ENCODE data around the gene MRPS10. TPM values are rescaled to one million over a fixed set of nuclear protein-coding genes. Genes with fewer than 3 reads are reported as not detected.
A peak's percentile ranks its signal among the peaks of the same experiment; 100 is the strongest.

The MRPS10 gene
- total RNA-seq, 2 experiments from 2014 or later: 38.6 to 40.3 TPM

DNA sequence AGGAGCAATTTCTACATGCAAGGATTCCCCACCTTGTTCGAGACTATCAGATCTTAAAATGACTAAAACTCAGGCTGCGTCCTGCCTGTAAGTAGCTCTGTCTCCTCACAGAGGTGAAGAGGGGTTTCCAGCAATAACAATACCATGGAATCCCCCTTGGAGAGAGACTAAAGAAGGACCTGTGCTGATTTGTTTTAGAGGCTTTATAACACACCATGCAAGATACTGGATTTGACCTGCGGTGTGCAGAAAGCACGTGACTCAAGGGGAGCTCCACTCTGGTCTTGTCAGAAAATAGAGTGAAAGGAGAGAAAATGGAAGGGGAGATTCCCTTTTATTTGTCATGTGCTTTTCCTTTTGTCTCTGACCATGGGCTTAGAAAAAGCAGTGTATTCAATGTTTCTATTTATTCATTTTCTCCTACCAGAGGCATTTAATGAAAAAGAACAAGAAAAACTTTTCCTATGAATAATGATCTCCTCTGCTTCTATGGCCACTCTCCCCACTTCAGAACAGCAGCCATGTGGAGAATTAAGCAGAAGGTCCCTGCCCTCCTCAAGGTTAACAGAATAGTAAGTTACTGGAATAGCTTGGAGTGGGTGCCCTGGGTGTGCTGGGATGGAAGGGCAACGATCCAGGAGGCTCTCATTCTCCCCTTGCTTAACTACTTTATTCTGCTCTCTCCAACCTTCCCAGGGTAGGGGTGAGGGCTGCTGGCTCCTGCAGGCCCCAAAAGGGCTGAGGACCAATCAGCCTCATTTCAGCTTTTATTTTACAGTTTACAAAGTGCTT is 19.2 kb upstream of the MRPS10 start:
- no peaks in the 10 kb centered on the region for H3K27me3 Mint-ChIP-seq
- peaks cover 29% of the 10 kb centered on the region for H3K36me3 Mint-ChIP-seq
- ChIA-PET CTCF (no interaction called here), POLR2A (interaction anchor here (0.9 to 1.2 kb wide), 2 partner anchors 13 to 25 kb away, joined by 3 read pairs; no protein-coding TSS in a partner anchor)
- intact Hi-C loops (cut with micrococcal nuclease): loop anchor here (5.0 kb wide), 1 partner anchor 100 kb away; no protein-coding TSS in a partner anchor
- peak; percentile 44 for DNase-seq
- H3K4me3 Mint-ChIP-seq: no peak overlapping the region
- H3K4me1 Mint-ChIP-seq (ENCODE audit: low read depth): peaks cover 17% of the 10 kb centered on the region
- H3K27ac Mint-ChIP-seq: peak overlapping the region; percentile 68
- no peaks in the 10 kb centered on the region for H3K9me3 Mint-ChIP-seq

DNA sequence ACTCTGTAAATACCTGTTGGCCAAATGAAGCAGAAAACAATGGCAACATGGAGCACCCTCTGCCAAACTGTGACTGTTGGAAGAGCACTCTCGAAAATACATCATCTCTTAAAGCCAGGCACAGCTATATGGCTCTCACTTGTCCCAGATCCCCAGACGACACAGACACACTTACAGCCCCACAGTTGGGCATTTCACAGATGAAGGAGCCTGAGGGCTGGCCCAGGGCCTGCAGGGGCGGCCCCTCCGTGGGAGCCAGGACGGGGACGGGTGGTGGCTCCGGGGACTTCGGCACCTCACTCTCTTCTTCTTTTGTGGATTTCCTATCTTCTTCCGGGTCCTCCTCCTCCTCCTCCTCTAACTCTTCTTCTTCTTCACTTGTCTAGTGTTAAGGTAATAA is 18.4 kb upstream of the MRPS10 start:
- peaks cover 17% of the 10 kb centered on the region for H3K4me1 Mint-ChIP-seq (ENCODE audit: low read depth)
- ChIA-PET CTCF (interaction anchor here (1.0 kb wide), 1 partner anchor 312 kb away, joined by 4 read pairs; no protein-coding TSS in a partner anchor), POLR2A (no interaction called here)
- peak overlapping the region; percentile 68 for H3K27ac Mint-ChIP-seq
- no peaks in the 10 kb centered on the region for H3K9me3 Mint-ChIP-seq
- no peaks in the 10 kb centered on the region for H3K27me3 Mint-ChIP-seq
- peaks cover 29% of the 10 kb centered on the region for H3K36me3 Mint-ChIP-seq
- intact Hi-C loops (cut with micrococcal nuclease): loop anchor here (5.0 kb wide), 1 partner anchor 101 kb away; no protein-coding TSS in a partner anchor
- DNase-seq: no peak
- H3K4me3 Mint-ChIP-seq: no peak overlapping the region

DNA sequence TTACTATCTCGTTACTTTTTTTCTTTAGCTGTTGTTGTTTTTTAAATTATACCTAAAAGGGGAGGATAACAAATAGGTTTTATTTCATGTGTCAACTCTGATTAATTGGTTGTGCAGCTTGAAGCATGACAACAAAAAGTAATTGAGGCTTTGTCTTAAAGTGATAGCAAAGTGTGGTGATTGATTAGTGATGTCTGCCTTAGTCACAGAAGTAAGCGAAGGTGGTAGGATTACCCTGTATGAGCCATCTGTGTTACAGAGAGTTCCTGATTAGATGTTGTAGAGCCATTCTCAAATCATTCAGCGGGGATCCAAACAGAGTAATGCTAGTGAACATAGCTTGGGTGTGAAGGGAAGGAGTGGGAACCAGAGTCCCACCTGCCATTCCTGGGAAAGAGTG is 14.4 kb upstream of the MRPS10 start:
- ChIA-PET POLR2A (no interaction called here), CTCF (interaction anchor here (0.8 to 2.9 kb wide), 2 partner anchors 17 to 315 kb away, joined by 4 to 14 read pairs; no protein-coding TSS in a partner anchor)
- H3K27ac Mint-ChIP-seq: no peak overlapping the region
- no peaks in the 10 kb centered on the region for H3K27me3 Mint-ChIP-seq
- intact Hi-C loops (cut with micrococcal nuclease): no loop called here
- no peak for DNase-seq
- no peak overlapping the region for H3K4me3 Mint-ChIP-seq
- no peaks in the 10 kb centered on the region for H3K9me3 Mint-ChIP-seq
- H3K4me1 Mint-ChIP-seq (ENCODE audit: low read depth): peaks cover 14% of the 10 kb centered on the region
- H3K36me3 Mint-ChIP-seq: peaks cover 25% of the 10 kb centered on the region

DNA sequence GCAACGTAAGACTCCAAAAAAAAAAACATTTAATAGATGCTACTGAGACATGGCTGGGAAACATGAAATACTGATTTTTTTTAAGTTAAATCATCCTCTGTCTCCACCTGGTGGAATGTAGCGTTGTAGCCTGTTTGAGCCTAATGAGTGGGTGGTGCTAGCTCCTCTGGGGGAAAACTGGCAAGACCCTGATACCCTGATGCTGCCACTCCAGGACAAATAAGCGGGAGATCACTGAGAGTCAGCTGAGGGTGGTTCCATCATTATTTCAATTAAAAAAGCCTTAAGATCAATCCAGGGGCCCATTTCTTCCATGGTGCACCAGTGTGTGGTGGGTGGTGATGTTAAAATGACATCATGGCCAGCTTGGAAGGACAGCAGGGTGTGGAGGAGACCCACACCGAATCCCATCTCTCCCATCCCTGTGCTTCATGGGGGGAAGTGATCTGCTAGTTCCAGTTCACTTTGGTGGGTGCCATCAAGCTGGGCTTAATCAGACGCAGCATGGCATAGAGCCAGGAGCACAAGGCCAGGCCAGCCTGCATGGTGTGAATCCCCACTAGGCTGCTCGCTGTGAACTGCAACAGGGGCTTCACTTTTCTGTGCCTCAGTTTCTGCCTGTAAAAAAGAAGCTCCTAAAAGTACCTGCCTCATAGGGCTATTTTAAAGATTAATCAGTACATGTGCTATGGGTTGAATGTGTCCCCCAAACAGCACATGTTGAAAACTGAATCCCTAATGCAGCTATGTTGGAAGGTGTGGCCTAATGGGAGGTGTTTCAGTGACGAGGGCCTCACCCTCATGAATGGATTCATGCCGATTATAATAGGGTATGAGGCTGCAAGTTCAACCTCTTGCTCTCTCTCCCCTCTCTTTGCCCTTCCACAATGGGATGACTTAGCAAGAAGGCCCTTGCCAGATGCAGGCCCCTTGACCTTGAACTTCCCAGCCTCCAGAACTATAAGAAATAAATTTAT is 13.0 kb upstream of the MRPS10 start:
- peak overlapping the region; percentile 23 for H3K27ac Mint-ChIP-seq
- peaks cover 19% of the 10 kb centered on the region for H3K36me3 Mint-ChIP-seq
- peaks cover 4% of the 10 kb centered on the region for H3K4me1 Mint-ChIP-seq (ENCODE audit: low read depth)
- intact Hi-C loops (cut with micrococcal nuclease): no loop called here
- CTCF ChIA-PET: interaction anchor here (0.7 to 2.9 kb wide), 5 partner anchors 16 to 317 kb away, joined by 3 to 14 read pairs (median 4); no protein-coding TSS in a partner anchor
- no peak overlapping the region for H3K4me3 Mint-ChIP-seq
- no peaks in the 10 kb centered on the region for H3K27me3 Mint-ChIP-seq
- no peak for DNase-seq
- POLR2A ChIA-PET: no interaction called here
- no peaks in the 10 kb centered on the region for H3K9me3 Mint-ChIP-seq

DNA sequence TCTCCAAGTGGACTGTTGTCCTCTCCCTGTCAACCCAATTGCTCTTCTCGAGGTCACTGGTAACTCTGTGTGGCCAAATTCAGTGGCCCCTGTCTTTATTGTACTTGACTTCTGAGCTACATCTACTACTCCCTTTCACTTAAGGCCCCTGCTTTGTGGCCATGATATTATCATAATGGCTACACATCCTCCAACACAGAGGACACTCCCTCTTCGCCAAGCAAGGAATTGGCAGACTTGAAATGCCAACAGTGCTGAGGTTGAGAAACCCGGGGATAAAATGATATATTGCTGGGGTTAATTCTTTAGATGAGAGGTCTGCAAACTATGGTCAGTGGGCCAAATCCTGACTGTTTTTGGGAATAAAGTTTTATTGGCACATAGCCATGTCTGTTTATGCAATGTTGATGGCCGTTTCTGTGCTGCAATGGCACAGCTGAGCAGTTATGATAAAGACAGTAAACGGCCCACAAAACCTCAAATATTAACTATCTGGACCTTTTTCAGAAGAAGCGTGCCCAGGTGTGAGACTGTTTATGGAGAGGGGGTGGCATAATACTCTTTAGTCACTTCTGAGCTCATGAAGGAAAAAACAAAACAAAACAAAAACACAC is 12.0 kb upstream of the MRPS10 start:
- Mint-ChIP-seq H3K27ac (no peak overlapping the region), H3K4me3 (no peak overlapping the region), H3K4me1 (ENCODE audit: low read depth) (peaks cover 8% of the 10 kb centered on the region), H3K36me3 (peaks cover 15% of the 10 kb centered on the region), H3K27me3 (no peaks in the 10 kb centered on the region), H3K9me3 (no peaks in the 10 kb centered on the region)
- DNase-seq: no peak
- intact Hi-C loops (cut with micrococcal nuclease): no loop called here
- ChIA-PET CTCF (interaction anchor here (0.7 to 2.9 kb wide), 5 partner anchors 15 to 318 kb away, joined by 3 to 14 read pairs (median 4); no protein-coding TSS in a partner anchor), POLR2A (no interaction called here)

DNA sequence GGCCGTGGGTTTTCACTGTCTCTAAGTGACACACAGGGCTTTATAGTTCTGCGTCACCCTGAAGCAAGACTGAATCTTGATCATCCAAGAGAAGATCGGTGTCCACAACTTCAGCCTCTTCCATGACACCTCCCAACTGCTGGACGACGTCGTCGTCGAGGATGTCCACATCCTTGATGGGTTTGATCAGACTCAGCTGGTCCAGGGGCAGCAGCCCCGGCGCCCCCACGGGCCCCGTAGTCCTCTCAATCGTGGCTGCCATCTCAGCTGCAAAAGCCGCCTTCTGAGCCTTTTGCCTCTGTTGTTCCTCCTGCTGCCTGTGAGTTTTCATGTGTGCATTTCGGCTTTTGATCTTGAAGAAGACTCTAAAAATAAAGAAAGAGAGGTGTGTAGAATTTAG is 10.6 kb upstream of the MRPS10 start:
- Mint-ChIP-seq H3K36me3 (peaks cover 13% of the 10 kb centered on the region), H3K27me3 (no peaks in the 10 kb centered on the region), H3K4me1 (ENCODE audit: low read depth) (peaks cover 15% of the 10 kb centered on the region), H3K27ac (no peak overlapping the region), H3K9me3 (no peaks in the 10 kb centered on the region), H3K4me3 (no peak overlapping the region)
- intact Hi-C loops (cut with micrococcal nuclease): no loop called here
- POLR2A ChIA-PET: no interaction called here
- DNase-seq: no peak
- CTCF ChIA-PET: interaction anchor here (1.7 kb wide), 1 partner anchor 319 kb away, joined by 7 read pairs; no protein-coding TSS in a partner anchor

DNA sequence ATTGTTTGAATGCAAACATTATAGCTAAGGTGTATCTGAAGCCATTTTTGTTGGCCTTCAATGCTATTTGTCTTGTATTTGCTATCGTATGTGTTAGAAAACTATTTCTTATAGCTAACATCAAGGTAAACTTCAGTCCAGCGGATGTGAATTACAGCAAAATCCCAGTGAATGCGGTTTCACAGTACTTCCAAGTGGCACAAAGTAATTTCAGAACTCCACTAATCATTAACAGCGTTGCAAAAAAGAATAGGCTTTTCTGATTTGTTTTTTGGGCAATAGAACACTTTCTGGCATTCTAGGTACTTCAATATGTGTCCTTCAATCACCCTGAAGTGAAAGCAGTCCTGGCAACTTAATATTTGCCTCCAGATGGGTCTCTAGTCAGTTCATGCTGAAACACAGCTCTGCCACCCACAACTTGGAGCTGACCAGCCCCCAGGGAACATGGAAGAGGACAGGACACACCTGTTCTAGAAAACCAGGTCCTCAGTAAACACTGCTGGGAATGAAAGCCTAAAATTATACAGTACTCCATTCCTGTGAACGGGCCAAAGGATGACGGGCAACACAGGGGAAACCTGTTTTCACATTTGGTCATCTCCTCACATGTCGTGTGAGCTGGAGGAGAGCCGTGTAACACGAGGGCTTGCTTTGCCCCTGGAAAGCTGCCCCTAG is 9.7 kb upstream of the MRPS10 start:
- Mint-ChIP-seq H3K36me3 (peaks cover 13% of the 10 kb centered on the region), H3K27ac (no peak overlapping the region), H3K27me3 (no peaks in the 10 kb centered on the region), H3K4me3 (no peak overlapping the region), H3K4me1 (ENCODE audit: low read depth) (peaks cover 15% of the 10 kb centered on the region), H3K9me3 (no peaks in the 10 kb centered on the region)
- no peak for DNase-seq
- ChIA-PET POLR2A (no interaction called here), CTCF (interaction anchor here (1.7 kb wide), 1 partner anchor 320 kb away, joined by 7 read pairs; no protein-coding TSS in a partner anchor)
- intact Hi-C loops (cut with micrococcal nuclease): no loop called here

DNA sequence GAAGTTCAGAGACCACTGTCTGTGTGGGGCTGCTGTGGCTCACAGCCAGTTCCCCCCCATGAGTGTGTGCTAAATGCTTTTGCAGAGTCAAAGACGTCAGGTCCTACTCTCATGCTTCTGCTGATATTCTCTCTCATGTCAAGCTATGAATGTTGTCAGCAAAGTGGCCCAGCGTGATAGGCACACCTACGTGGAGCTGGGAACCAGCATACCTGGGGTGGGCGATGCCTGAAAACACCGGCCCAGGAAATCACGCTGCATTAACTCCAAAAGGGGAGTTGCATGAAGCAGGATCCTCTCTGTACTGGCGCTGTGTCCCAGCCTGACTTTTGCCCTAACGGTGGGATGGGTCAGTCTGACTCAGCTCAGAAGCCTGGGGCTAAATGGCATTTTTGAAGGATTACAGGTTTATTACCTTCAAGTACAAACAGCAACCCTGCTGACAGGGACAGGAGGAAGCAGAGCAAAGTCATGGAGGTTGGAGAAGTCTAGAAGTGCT is 9.0 kb upstream of the MRPS10 start:
- ChIA-PET POLR2A (no interaction called here), CTCF (interaction anchor here (1.7 to 2.1 kb wide), 3 partner anchors 12 to 321 kb away, joined by 7 to 12 read pairs (median 10); no protein-coding TSS in a partner anchor)
- DNase-seq: no peak
- Mint-ChIP-seq H3K4me3 (no peak overlapping the region), H3K27me3 (no peaks in the 10 kb centered on the region), H3K9me3 (no peaks in the 10 kb centered on the region), H3K27ac (no peak overlapping the region), H3K4me1 (ENCODE audit: low read depth) (peaks cover 15% of the 10 kb centered on the region), H3K36me3 (peaks cover 7% of the 10 kb centered on the region)
- intact Hi-C loops (cut with micrococcal nuclease): no loop called here

DNA sequence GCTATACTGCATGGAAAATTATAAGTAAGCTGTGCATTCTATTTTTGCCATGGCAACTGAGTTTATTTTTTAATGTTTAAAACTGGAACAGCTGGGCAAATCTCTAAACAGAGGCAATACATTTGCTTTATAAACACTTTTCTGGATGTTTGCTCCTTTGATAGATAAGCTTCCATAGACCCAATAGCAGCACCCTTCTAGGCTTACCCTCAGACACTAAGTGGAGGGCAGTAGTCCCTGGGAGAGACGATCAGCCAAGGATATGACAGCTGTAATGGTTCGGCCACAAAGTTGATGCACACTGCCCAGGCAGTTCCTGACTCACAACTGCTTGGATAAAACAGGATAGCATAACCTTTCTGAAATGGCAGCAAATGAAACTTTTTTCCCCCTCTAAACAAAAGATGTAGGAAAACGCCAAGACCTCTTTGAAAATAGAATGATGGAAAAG is 8.5 kb upstream of the MRPS10 start:
- H3K4me1 Mint-ChIP-seq (ENCODE audit: low read depth): peaks cover 18% of the 10 kb centered on the region
- peaks cover 7% of the 10 kb centered on the region for H3K36me3 Mint-ChIP-seq
- H3K4me3 Mint-ChIP-seq: no peak overlapping the region
- ChIA-PET POLR2A (no interaction called here), CTCF (interaction anchor here (2.0 to 2.1 kb wide), 2 partner anchors 11 to 321 kb away, joined by 10 to 12 read pairs; no protein-coding TSS in a partner anchor)
- DNase-seq: no peak
- no peak overlapping the region for H3K27ac Mint-ChIP-seq
- no peaks in the 10 kb centered on the region for H3K27me3 Mint-ChIP-seq
- intact Hi-C loops (cut with micrococcal nuclease): no loop called here
- H3K9me3 Mint-ChIP-seq: no peaks in the 10 kb centered on the region

DNA sequence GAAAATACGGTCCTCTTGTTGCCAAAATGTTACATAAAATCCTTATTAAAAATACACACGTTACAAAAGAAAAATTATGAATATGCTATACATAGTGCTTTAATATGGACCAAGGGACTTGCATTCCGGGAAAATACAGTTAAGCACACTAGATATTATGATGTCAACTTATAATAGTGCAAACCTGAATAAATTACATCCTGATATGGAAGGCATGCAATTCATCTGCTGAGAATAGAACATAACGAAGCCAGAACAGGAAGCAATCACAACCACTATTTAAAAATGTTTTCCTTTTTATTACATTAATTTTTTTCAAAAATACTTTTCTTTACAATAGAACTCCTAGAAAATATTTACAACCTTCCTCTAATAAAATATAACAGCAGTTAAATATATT is 7.8 kb upstream of the MRPS10 start:
- intact Hi-C loops (cut with micrococcal nuclease): loop anchor here (2.0 kb wide), 1 partner anchor 695 kb away; no protein-coding TSS in a partner anchor
- Mint-ChIP-seq H3K4me3 (no peak overlapping the region), H3K4me1 (ENCODE audit: low read depth) (peaks cover 23% of the 10 kb centered on the region), H3K27ac (no peak overlapping the region), H3K36me3 (peaks cover 7% of the 10 kb centered on the region), H3K27me3 (no peaks in the 10 kb centered on the region), H3K9me3 (no peaks in the 10 kb centered on the region)
- no peak for DNase-seq
- POLR2A ChIA-PET: interaction anchor here (0.6 kb wide), 4 partner anchors 68 to 1464 kb away, joined by 3 to 4 read pairs (median 4); no protein-coding TSS in a partner anchor
- CTCF ChIA-PET: interaction anchor here (2.0 to 2.1 kb wide), 2 partner anchors 11 to 322 kb away, joined by 10 to 12 read pairs; no protein-coding TSS in a partner anchor

DNA sequence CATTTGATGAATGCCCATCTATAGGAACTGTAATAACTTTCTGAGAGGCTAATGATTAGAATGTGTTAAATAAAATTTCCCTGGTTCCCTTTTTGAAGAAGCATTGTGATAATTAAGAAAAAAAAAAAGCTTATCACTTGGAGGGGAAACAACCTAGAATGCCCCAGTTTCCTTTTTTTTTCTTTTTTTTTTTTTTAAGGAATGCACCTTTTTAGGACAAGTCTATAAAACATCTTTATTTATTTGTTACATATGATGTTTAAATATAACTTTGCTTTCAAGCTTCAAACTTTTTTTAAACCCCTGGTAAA is 7.3 kb upstream of the MRPS10 start:
- H3K27me3 Mint-ChIP-seq: no peaks in the 10 kb centered on the region

More for the DNA sequence above, 7.3 kb upstream of the MRPS10 start:
- intact Hi-C loops (cut with micrococcal nuclease): loop anchor here (2.0 kb wide), 1 partner anchor 694 kb away; no protein-coding TSS in a partner anchor
- Mint-ChIP-seq H3K9me3 (no peaks in the 10 kb centered on the region), H3K27ac (peak overlapping the region; percentile 80), H3K36me3 (peaks cover 7% of the 10 kb centered on the region), H3K4me3 (no peak overlapping the region), H3K4me1 (ENCODE audit: low read depth) (peaks cover 21% of the 10 kb centered on the region)
- ChIA-PET POLR2A (interaction anchor here (0.6 kb wide), 4 partner anchors 68 to 1464 kb away, joined by 3 to 4 read pairs (median 4); no protein-coding TSS in a partner anchor), CTCF (interaction anchor here (2.0 to 2.1 kb wide), 2 partner anchors 10 to 323 kb away, joined by 10 to 12 read pairs; no protein-coding TSS in a partner anchor)
- no peak for DNase-seq
